Right renal pelvis (tissue), 4 donors: ENCODE data around the gene TXK. TPM values are rescaled to one million over a fixed set of nuclear protein-coding genes. Genes with fewer than 3 reads are reported as not detected.
"Not testable (repeated sequence)": the region's sequence is repeated elsewhere in the genome, so short reads cannot be mapped to it uniquely, and the experiment has no call there.

Experiments used
- DNase-seq, 4 donors: peaks; one replicate each; pipeline ENCODE4 v3.0.0-alpha.2; 2013; ENCODE audit warnings: low read depth in 4 of 4, low spot score in 3 of 4, missing footprints in 1 of 4
- polyA plus RNA-seq, 4 donors: library from polyadenylated mRNA; unstranded; fragments of 120-200 nt; gene quantifications; one replicate each; pipeline ENCODE4 v1.2.1, GENCODE V29; 2013; ENCODE audit not compliant: insufficient read length in 4 of 4

Gene TXK
- polyA plus RNA-seq, result 1 to 10 TPM; 1.4 to 3.4 (median 2.3) TPM

GRCh38 chr4:48134081-48134480 lies at the start of gene TXK:
Gene TXK, minus strand, starts transcription at chr4:48134250. Its CDS starts 80 bp downstream, at chr4:48134170.
- no peak for DNase-seq

GRCh38 chr4:48180234-48180633 lies 46.2 kb upstream of the TXK start:
- DNase-seq, result no peak

GRCh38 chr4:48178931-48179330 lies 44.9 kb upstream of the TXK start:
- DNase-seq, result no peak

GRCh38 chr4:48175806-48176205 lies 41.8 kb upstream of the TXK start:
- no peak for DNase-seq

GRCh38 chr4:48175328-48175727 lies 41.3 kb upstream of the TXK start:
- DNase-seq, result no peak

GRCh38 chr4:48173056-48173991 lies 39.3 kb upstream of the TXK start:
- no peak for DNase-seq

- DNase-seq, result no peak
Observed at GRCh38 chr4:48172651-48173050, 38.6 kb upstream of the TXK start.

- DNase-seq, result no peak
Observed at GRCh38 chr4:48169636-48170035, 35.6 kb upstream of the TXK start.

GRCh38 chr4:48167538-48168263 lies 33.7 kb upstream of the TXK start:
- no peak for DNase-seq

GRCh38 chr4:48164561-48164960 lies 30.5 kb upstream of the TXK start:
- not testable (repeated sequence) for DNase-seq

GRCh38 chr4:48163746-48164145 lies 29.7 kb upstream of the TXK start:
- no peak for DNase-seq

GRCh38 chr4:48162162-48162561 lies 28.1 kb upstream of the TXK start:
- DNase-seq, result no peak

- no peak for DNase-seq
Observed at GRCh38 chr4:48157271-48157670, 23.2 kb upstream of the TXK start.

GRCh38 chr4:48156423-48156822 lies 22.4 kb upstream of the TXK start:
- DNase-seq, result no peak

GRCh38 chr4:48153791-48154550 lies 19.9 kb upstream of the TXK start:
- no peak for DNase-seq

GRCh38 chr4:48152259-48152658 lies 18.2 kb upstream of the TXK start:
- DNase-seq, result no peak

- no peak for DNase-seq
Observed at GRCh38 chr4:48149827-48150370, 15.8 kb upstream of the TXK start.

- DNase-seq, result no peak
Observed at GRCh38 chr4:48147621-48148020, 13.6 kb upstream of the TXK start.

GRCh38 chr4:48141048-48141447 lies 7.0 kb upstream of the TXK start:
- peak in 1 of 4 donors; percentile 3 for DNase-seq

GRCh38 chr4:48139691-48140090 lies 5.6 kb upstream of the TXK start:
- no peak for DNase-seq

GRCh38 chr4:48138936-48139335 lies 4.9 kb upstream of the TXK start:
- no peak for DNase-seq
